ENCODE results near the gene NMU.
"Not testable (repeated sequence)": the region's sequence is repeated elsewhere in the genome, so short reads cannot be mapped to it uniquely, and the experiment has no call there.

- not testable (repeated sequence) for TF ChIP-seq CTCF, POLR2AphosphoS5, EP300 (IDR thresholded peaks at IDR 0.05)
Measured at GRCh38 chr4:55624063-55624462, 12.0 kb downstream of the NMU start.

All from sigmoid colon (tissue), 4 donors.